Activated CD8-positive, alpha-beta T cell treated with anti-CD3 and anti-CD28 coated beads for 36 hours (primary cell): ENCODE measurements around the gene CDC5L. TPM values are rescaled to one million over a fixed set of nuclear protein-coding genes. Genes with fewer than 3 reads are reported as not detected.

Source experiments
- ATAC-seq: fragments of 200-7000 bp; cut with Tn5 transposase; one replicate; pipeline ENCODE4 v1.10.0; 2021; ENCODE audit warnings: mild to moderate bottlenecking, moderate library complexity
- CTCF ChIA-PET: fragments of 350-600 bp; sonication (Branson Sonifier 250); formaldehyde crosslinking; loops from one replicate; lab custom pipeline; 2021; ENCODE audit warnings: antibody characterized with exemption; lab: Charles Lee
- POLR2A ChIA-PET: fragments of 350-600 bp; sonication (Branson Sonifier 250); formaldehyde crosslinking; loops from one replicate; lab custom pipeline; 2021; ENCODE audit warnings: antibody characterized with exemption; lab: Charles Lee
- DNase-seq: peaks from one replicate; pipeline ENCODE4 v3.0.0-alpha.2; 2020
- H3K27ac Mint-ChIP-seq: one replicate; pipeline ENCODE4 v1.8.0; 2021; ENCODE audit warnings: mild to moderate bottlenecking, mixed read lengths
- H3K27me3 Mint-ChIP-seq: one replicate; pipeline ENCODE4 v1.8.0; 2021; ENCODE audit warnings: mixed read lengths
- H3K36me3 Mint-ChIP-seq: one replicate; pipeline ENCODE4 v1.8.0; 2021; ENCODE audit warnings: low read depth, mixed read lengths
- H3K4me1 Mint-ChIP-seq: one replicate; pipeline ENCODE4 v1.8.0; 2021; ENCODE audit warnings: low read depth, mixed read lengths
- H3K4me3 Mint-ChIP-seq: one replicate; pipeline ENCODE4 v1.8.0; 2021; ENCODE audit warnings: mild to moderate bottlenecking, moderate library complexity, mixed read lengths
- H3K9me3 Mint-ChIP-seq: one replicate; pipeline ENCODE4 v1.8.0; 2021; ENCODE audit warnings: mixed read lengths
- CTCF ChIP-seq: fragments of 200-600 bp; IDR thresholded peaks from one replicate; pipeline ENCODE4 v1.8.0; 2022; ENCODE audit warnings: antibody characterized with exemption, mild to moderate bottlenecking
- intact Hi-C: fragments of 100-400 bp; cut with micrococcal nuclease; formaldehyde crosslinking; loops from one replicate; pipeline ENCODE4 v1.10.0; 2022
- total RNA-seq, 2 experiments: library from RNA; stranded (reverse); gene quantifications; one replicate each; pipeline ENCODE4 v1.2.3, GENCODE V29; 2021

CDC5L gene
- total RNA-seq, 2 experiments from 2014 or later = 20.4 to 21.4 TPM

GRCh38 chr6:44474643-44475042 lies 87.1 kb downstream of the CDC5L start:
- TF ChIP-seq CTCF = no peak
- Mint-ChIP-seq H3K9me3 (no peaks in the 10 kb centered on the region), H3K27me3 (no peaks in the 10 kb centered on the region), H3K36me3 (no peaks in the 10 kb centered on the region), H3K27ac (no peak overlapping the region), H3K4me1 (no peaks in the 10 kb centered on the region), H3K4me3 (no peak overlapping the region)
- DNase-seq = no peak
- intact Hi-C loops = loop anchor here (10.0 kb wide), 1 partner anchor 90 kb away; no protein-coding TSS in a partner anchor
- ChIA-PET CTCF (interaction anchor here (0.7 to 3.7 kb wide), 30 partner anchors 9 to 1922 kb away, joined by 3 to 42 read pairs (median 8); no protein-coding TSS in a partner anchor), POLR2A (interaction anchor here (1.7 kb wide), 1 partner anchor 11 kb away, joined by 3 read pairs; no protein-coding TSS in a partner anchor)
- no peak for ATAC-seq

DNA sequence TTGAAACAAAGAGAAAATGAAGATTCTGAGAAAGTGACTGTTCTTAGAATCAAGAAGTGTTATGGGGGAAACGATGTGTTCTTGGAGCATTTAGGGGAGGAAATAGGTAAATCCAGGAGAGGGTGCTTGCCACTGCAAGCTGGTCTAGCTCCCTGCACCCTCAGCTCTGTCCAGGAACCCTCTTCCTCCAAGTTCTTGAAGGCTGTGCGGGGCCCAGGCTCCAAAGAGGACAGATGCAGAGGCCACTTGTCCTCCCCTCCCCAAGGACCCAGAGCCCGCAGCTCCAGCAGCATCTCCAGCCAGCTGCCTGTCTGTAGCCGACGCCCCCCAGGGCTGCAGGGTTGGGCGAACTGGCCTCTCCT lies 87.9 kb downstream of the CDC5L start:
- Mint-ChIP-seq H3K9me3 (no peaks in the 10 kb centered on the region), H3K36me3 (no peaks in the 10 kb centered on the region), H3K4me1 (no peaks in the 10 kb centered on the region), H3K4me3 (no peak overlapping the region), H3K27ac (no peak overlapping the region), H3K27me3 (no peaks in the 10 kb centered on the region)
- intact Hi-C loops = loop anchor here (10.0 kb wide), 1 partner anchor 89 kb away; no protein-coding TSS in a partner anchor
- no peak for DNase-seq
- ChIA-PET CTCF (interaction anchor here (0.5 to 3.7 kb wide), 85 partner anchors 9 to 1921 kb away, joined by 3 to 42 read pairs (median 4); no protein-coding TSS in a partner anchor), POLR2A (interaction anchor here (1.7 kb wide), 1 partner anchor 11 kb away, joined by 3 read pairs; no protein-coding TSS in a partner anchor)
- ATAC-seq = peak; percentile 45
- TF ChIP-seq CTCF = no peak

DNA sequence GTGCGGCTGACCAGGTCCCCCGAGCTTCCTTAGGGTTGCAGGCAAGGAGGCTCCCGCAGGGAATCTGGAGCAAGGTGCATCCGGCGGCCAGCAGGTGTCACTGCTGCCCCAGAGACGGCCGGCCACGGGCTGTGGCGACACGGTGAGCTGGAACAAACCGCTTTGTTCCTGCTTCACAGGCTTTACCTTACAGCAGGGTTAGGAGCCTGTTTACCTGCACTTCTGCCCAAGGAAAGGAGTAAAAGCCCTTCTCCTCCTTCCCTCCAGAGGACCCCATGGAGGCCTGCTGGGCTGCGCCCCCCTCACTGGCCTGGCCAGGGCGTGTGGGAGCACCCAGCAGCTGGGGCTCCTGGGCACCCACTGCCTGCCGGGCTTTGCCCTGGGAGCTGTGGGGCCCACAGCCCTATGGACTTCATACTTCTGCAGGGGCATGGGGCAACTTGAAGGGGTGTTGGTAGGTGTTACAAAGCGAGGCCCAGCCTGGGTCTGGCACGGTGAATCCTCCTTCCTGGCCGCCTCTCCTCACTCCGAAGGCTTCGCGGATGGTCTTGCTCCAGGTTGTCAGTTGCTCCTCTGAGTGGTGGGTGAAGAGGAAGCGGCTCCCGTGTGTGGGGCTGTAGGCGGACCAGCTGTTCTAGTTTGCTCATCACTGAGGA lies 88.4 kb downstream of the CDC5L start:
- DNase-seq (peak; percentile 77), ATAC-seq (peak; percentile 92)
- Mint-ChIP-seq H3K27ac (no peak overlapping the region), H3K36me3 (no peaks in the 10 kb centered on the region), H3K4me3 (no peak overlapping the region), H3K9me3 (no peaks in the 10 kb centered on the region), H3K27me3 (no peaks in the 10 kb centered on the region), H3K4me1 (no peaks in the 10 kb centered on the region)
- peak; percentile 92 for TF ChIP-seq CTCF
- intact Hi-C loops = loop anchor here (10.0 kb wide), 1 partner anchor 89 kb away; no protein-coding TSS in a partner anchor
- ChIA-PET CTCF (interaction anchor here (0.5 to 3.7 kb wide), 90 partner anchors 8 to 1921 kb away, joined by 3 to 42 read pairs (median 4); partner anchors contain the start of gene AARS2), POLR2A (interaction anchor here (1.7 kb wide), 1 partner anchor 10 kb away, joined by 3 read pairs; no protein-coding TSS in a partner anchor)

DNA sequence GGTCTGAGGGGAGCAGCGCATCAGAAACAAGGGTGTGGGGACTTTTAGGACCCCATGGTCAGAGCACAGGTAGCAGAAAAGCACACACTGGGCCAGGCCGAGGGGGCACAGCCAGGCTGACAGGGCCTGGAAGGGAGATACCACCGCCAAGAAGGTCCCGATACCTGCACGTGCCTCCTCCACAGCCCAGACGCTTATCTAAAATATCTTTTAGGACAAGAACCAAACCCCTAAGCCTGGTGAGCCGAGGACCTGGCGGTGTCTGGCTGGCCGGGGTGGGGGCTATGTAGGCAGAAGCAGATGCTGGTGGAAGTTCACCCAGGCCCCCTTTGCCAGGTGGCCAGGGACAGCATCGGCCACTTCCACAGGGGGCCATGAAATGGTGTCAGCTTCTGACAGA lies 89.3 kb downstream of the CDC5L start:
- intact Hi-C loops = loop anchor here (10.0 kb wide), 1 partner anchor 88 kb away; no protein-coding TSS in a partner anchor

More for the DNA sequence above, 89.3 kb downstream of the CDC5L start:
- POLR2A ChIA-PET = interaction anchor here (0.8 kb wide), 1 partner anchor 1007 kb away, joined by 3 read pairs; no protein-coding TSS in a partner anchor
- no peaks in the 10 kb centered on the region for H3K36me3 Mint-ChIP-seq
- ATAC-seq (no peak), DNase-seq (no peak)
- no peaks in the 10 kb centered on the region for H3K27me3 Mint-ChIP-seq
- CTCF ChIA-PET = interaction anchor here (0.8 to 3.7 kb wide), 14 partner anchors 10 to 874 kb away, joined by 3 to 42 read pairs (median 18); no protein-coding TSS in a partner anchor
- H3K4me1 Mint-ChIP-seq = no peaks in the 10 kb centered on the region
- no peak overlapping the region for H3K4me3 Mint-ChIP-seq
- H3K27ac Mint-ChIP-seq = no peak overlapping the region
- no peak for TF ChIP-seq CTCF
- no peaks in the 10 kb centered on the region for H3K9me3 Mint-ChIP-seq
